Neuronal stem cell (in vitro differentiated cells): ENCODE results near the gene TSPAN2.

Source experiments
- DNase-seq: peaks from one replicate; pipeline ENCODE4 v3.0.0-alpha.2; 2013; ENCODE audit warnings: low spot score
- H2AFZ ChIP-seq: one replicate; pipeline ENCODE4 v1.6.1; 2013; ENCODE audit warnings: mild to moderate bottlenecking, low read length, inconsistent platforms
- H2AK5ac ChIP-seq: 2 replicates; pipeline ENCODE4 v1.6.1; 2013; ENCODE audit warnings: low read depth, mild to moderate bottlenecking, inconsistent platforms, low read length, moderate library complexity, mixed read lengths
- H2BK120ac ChIP-seq: 2 replicates; pipeline ENCODE4 v1.6.1; 2013; ENCODE audit warnings: low read depth, mild to moderate bottlenecking, inconsistent platforms, low read length, moderate library complexity, mixed read lengths
- H2BK12ac ChIP-seq: one replicate; pipeline ENCODE4 v1.6.1; 2013; ENCODE audit warnings: low read length, inconsistent platforms
- H2BK15ac ChIP-seq: 2 replicates; pipeline ENCODE4 v1.6.1; 2013; ENCODE audit warnings: mild to moderate bottlenecking, low read length, inconsistent platforms, mixed read lengths
- H2BK5ac ChIP-seq: one replicate; pipeline ENCODE4 v1.6.1; 2013; ENCODE audit warnings: inconsistent platforms, mild to moderate bottlenecking, low read length, moderate library complexity
- H3K14ac ChIP-seq: one replicate; pipeline ENCODE4 v1.6.1; 2013; ENCODE audit warnings: low read length, inconsistent platforms
- H3K18ac ChIP-seq: 2 replicates; pipeline ENCODE4 v1.6.1; 2013; ENCODE audit warnings: low read length, inconsistent platforms
- H3K23ac ChIP-seq: 2 replicates; pipeline ENCODE4 v1.6.1; 2013; ENCODE audit warnings: low read depth, mild to moderate bottlenecking, mixed read lengths, low read length, inconsistent platforms; ENCODE audit not compliant: poor library complexity
- H3K27ac ChIP-seq: replicated peaks from 3 replicates; pipeline ENCODE4 v1.5.1; 2013; ENCODE audit warnings: low read length, inconsistent platforms
- H3K27me3 ChIP-seq, 3 experiments: 2 replicates each; pipeline ENCODE4 v1.6.1; 2013; ENCODE audit warnings: low read length in 3 of 3, mild to moderate bottlenecking in 2 of 3, inconsistent platforms in 1 of 3, low read depth in 1 of 3, mixed read lengths in 1 of 3, moderate library complexity in 1 of 3; ENCODE audit not compliant: control insufficient read depth in 3 of 3, insufficient read depth in 3 of 3
- H3K36me3 ChIP-seq, 2 donors: replicated peaks in 1 of 2; 2 replicates each; pipeline ENCODE4 v1.6.1; 2013; ENCODE audit warnings: low read length in 2 of 2; ENCODE audit not compliant: control insufficient read depth in 2 of 2, insufficient read depth in 2 of 2
- H3K4ac ChIP-seq: 2 replicates; pipeline ENCODE4 v1.6.1; 2013; ENCODE audit warnings: inconsistent platforms, mild to moderate bottlenecking, low read length, moderate library complexity
- H3K4me1 ChIP-seq, 2 donors: 1 replicate in 1 of 2; 2 replicates in 1 of 2; pipeline ENCODE4 v1.6.1; 2013; ENCODE audit warnings: low read length in 2 of 2, low read depth in 1 of 2; ENCODE audit not compliant: control insufficient read depth in 2 of 2, insufficient read depth in 1 of 2
- H3K4me2 ChIP-seq: one replicate; pipeline ENCODE4 v1.6.1; 2013; ENCODE audit warnings: mild to moderate bottlenecking, low read length, inconsistent platforms; ENCODE audit not compliant: insufficient read depth, poor library complexity, severe bottlenecking
- H3K4me3 ChIP-seq, 2 donors: 2 replicates each; pipeline ENCODE4 v1.5.1; 2013; ENCODE audit warnings: low read length in 2 of 2, mild to moderate bottlenecking in 2 of 2, inconsistent platforms in 1 of 2, moderate library complexity in 1 of 2
- H3K79me1 ChIP-seq: one replicate; pipeline ENCODE4 v1.6.1; 2013; ENCODE audit warnings: low read depth, mild to moderate bottlenecking, inconsistent platforms, low read length, moderate library complexity
- H3K9ac ChIP-seq: one replicate; pipeline ENCODE4 v1.6.1; 2013; ENCODE audit warnings: mild to moderate bottlenecking, low read depth, low read length, inconsistent platforms; ENCODE audit not compliant: poor library complexity
- H3K9me3 ChIP-seq, 2 donors: replicated peaks in 1 of 2; 2 replicates each; pipeline versions ENCODE3 to v1.6.1; 2013; ENCODE audit warnings: low read length in 2 of 2, mild to moderate bottlenecking in 2 of 2, inconsistent platforms in 1 of 2, low read depth in 1 of 2, mixed read lengths in 1 of 2, moderate library complexity in 1 of 2; ENCODE audit not compliant: control insufficient read depth in 2 of 2, insufficient read depth in 1 of 2
- H4K8ac ChIP-seq: one replicate; pipeline ENCODE4 v1.6.1; 2013; ENCODE audit warnings: low read depth, mild to moderate bottlenecking, inconsistent platforms, low read length, moderate library complexity
- H4K91ac ChIP-seq: one replicate; pipeline ENCODE4 v1.6.1; 2013; ENCODE audit warnings: low read length, low read depth, mild to moderate bottlenecking, inconsistent platforms; ENCODE audit not compliant: poor library complexity
- WGBS, 2 donors: extraction: QIAGEN DNeasy Blood & Tissue Kit; methylation state at CpG; one replicate each; pipeline ENCODE4 v1.1.7; 2013; ENCODE audit warnings: missing lambda C conversion rate in 2 of 2, mixed read lengths in 1 of 2; ENCODE audit not compliant: insufficient read length in 2 of 2, insufficient replicate concordance in 1 of 2; ENCODE audit errors: extremely low coverage in 2 of 2; 5-methylcytosine and 5-hydroxymethylcytosine counted together

The TSPAN2 gene

DNA sequence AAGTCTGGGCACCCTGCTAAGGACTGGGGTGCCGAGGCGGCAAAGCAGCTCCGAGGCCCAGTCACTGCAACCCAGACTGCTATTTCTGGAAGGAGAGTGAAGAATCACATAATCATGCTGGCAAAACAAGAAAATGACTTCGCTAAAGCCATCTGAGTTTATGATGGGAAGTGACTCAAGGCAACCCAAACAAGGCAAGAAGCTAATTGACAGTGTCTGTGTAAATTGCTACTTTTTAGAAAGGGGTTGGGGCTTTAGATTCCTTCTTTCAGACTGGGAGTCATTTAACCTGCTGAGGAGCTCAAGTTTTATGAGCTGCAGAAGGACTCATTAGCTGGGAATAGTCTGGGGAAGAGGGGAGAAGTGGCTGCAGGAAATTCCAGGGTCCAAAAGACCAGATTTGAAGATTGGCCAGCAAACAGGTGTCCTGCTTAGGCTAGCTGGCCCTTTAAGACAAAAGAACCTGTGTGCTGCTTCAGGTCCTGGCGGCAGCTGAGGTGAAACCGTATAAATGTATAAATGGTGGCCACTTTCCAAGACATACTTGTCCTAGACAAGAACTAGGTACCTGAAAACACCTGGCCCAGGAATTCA is 31.5 kb downstream of the TSPAN2 start:
- no CpG with 5 or more reads among the region's 6 CpGs for WGBS, 2 donors
- Histone ChIP-seq H2AFZ (no peak overlapping the region), H2AK5ac (no peak overlapping the region), H3K9me3 (no peaks in the 10 kb centered on the region), H2BK15ac (no peak overlapping the region), H4K91ac (no peak overlapping the region), H3K9ac (no peak overlapping the region), H2BK12ac (no peak overlapping the region), H3K23ac (no peak overlapping the region), H3K27me3 (no peaks in the 10 kb centered on the region), H3K18ac (no peak overlapping the region), H3K4ac (no peak overlapping the region), H3K79me1 (no peaks in the 10 kb centered on the region), H2BK120ac (no peak overlapping the region), H3K36me3 (peaks cover 0 to 2% of the 10 kb centered on the region in 2 donors), H3K4me1 (peaks cover 13 to 20% of the 10 kb centered on the region in 2 donors), H3K4me2 (no peak overlapping the region), H3K4me3 (no peak overlapping the region), H3K14ac (no peak overlapping the region), H4K8ac (no peak overlapping the region), H3K27ac (peak overlapping the region; percentile 43), H2BK5ac (no peak overlapping the region)
- DNase-seq: no peak

- peak overlapping the region; percentile 71 for H2AFZ ChIP-seq
- H4K91ac ChIP-seq: no peak overlapping the region
- H2BK120ac ChIP-seq: no peak overlapping the region
- H3K27me3 ChIP-seq: no peaks in the 10 kb centered on the region
- no peaks in the 10 kb centered on the region for H3K9me3 ChIP-seq
- H3K4ac ChIP-seq: no peak overlapping the region
- no peak overlapping the region for H3K9ac ChIP-seq
- H3K18ac ChIP-seq: peak overlapping the region; percentile 83
- peaks cover 0 to 2% of the 10 kb centered on the region in 2 donors for H3K36me3 ChIP-seq
- H3K4me3 ChIP-seq: peak overlapping the region in 1 of 2 donors; percentile 18
- H3K4me2 ChIP-seq: peak overlapping the region; percentile 40
- no CpG with 5 or more reads among the region's 9 CpGs for WGBS, 2 donors
- H3K4me1 ChIP-seq: peaks cover 13 to 20% of the 10 kb centered on the region in 2 donors
- no peak overlapping the region for H3K14ac ChIP-seq
- no peak overlapping the region for H2AK5ac ChIP-seq
- H3K23ac ChIP-seq: no peak overlapping the region
- H3K79me1 ChIP-seq: peaks cover 2% of the 10 kb centered on the region
- H3K27ac ChIP-seq: peak overlapping the region; percentile 88
- H2BK15ac ChIP-seq: no peak overlapping the region
- DNase-seq: peak; percentile 81
- no peak overlapping the region for H4K8ac ChIP-seq
- no peak overlapping the region for H2BK5ac ChIP-seq
- H2BK12ac ChIP-seq: peak overlapping the region; percentile 24
Observed at GRCh38 chr1:115056395-115056798, 32.9 kb downstream of the TSPAN2 start.

DNA sequence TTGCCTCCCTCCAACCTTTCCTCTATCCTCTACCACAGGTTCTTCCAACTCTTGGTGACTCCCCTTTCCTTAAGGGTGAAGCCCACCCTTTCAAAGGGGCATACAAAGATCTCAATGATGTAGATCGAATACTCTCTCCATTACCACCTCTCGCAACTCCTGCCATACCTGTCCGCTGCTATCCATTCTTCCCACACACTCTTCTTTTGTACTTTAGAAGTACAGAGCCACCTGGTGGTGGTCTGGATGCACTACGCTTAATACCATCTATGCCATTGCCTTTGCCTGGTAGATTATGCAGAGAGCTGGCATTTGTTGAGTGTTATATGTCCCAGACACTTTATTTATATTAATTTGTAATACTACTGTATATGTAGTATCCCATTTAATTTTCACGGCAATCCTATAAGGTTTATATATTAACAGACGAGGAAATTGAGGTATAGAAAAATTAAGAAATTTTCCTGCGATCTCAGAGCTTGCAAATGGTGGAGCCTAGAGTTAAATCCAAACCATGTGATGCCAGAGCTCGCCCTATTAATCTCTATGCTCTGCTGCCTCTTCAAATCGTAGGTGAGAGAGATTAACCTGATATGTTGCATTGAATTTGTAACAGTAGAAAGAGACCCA is 36.7 kb downstream of the TSPAN2 start:
- H3K14ac ChIP-seq: no peak overlapping the region
- DNase-seq: peak; percentile 30
- no peak overlapping the region for H3K4ac ChIP-seq
- no peak overlapping the region for H3K23ac ChIP-seq
- no peak overlapping the region for H3K27ac ChIP-seq
- no peak overlapping the region for H3K4me2 ChIP-seq
- peaks cover 0 to 3% of the 10 kb centered on the region in 2 donors for H3K36me3 ChIP-seq
- no peak overlapping the region for H4K91ac ChIP-seq
- H4K8ac ChIP-seq: no peak overlapping the region
- no peaks in the 10 kb centered on the region for H3K9me3 ChIP-seq
- H2BK120ac ChIP-seq: no peak overlapping the region
- no peak overlapping the region for H2BK15ac ChIP-seq
- H3K4me1 ChIP-seq: peaks cover 13% of the 10 kb centered on the region in 2 donors
- peaks cover 0 to 8% (median 0%) of the 10 kb centered on the region in 3 experiments for H3K27me3 ChIP-seq
- H3K18ac ChIP-seq: no peak overlapping the region
- H3K9ac ChIP-seq: no peak overlapping the region
- H2BK12ac ChIP-seq: no peak overlapping the region
- H2AK5ac ChIP-seq: no peak overlapping the region
- no peak overlapping the region for H2AFZ ChIP-seq
- no peak overlapping the region for H3K4me3 ChIP-seq
- H3K79me1 ChIP-seq: peaks cover 2% of the 10 kb centered on the region
- H2BK5ac ChIP-seq: no peak overlapping the region
- WGBS, 2 donors: no CpG with 5 or more reads among the region's 9 CpGs

- H4K8ac ChIP-seq: no peak overlapping the region
- no peak overlapping the region for H3K27ac ChIP-seq
- peaks cover 0 to 8% (median 0%) of the 10 kb centered on the region in 3 experiments for H3K27me3 ChIP-seq
- H3K36me3 ChIP-seq: peaks cover 0 to 3% of the 10 kb centered on the region in 2 donors
- peaks cover 6 to 13% of the 10 kb centered on the region in 2 donors for H3K4me1 ChIP-seq
- no peak overlapping the region for H3K18ac ChIP-seq
- peaks cover 2% of the 10 kb centered on the region for H3K79me1 ChIP-seq
- H3K14ac ChIP-seq: no peak overlapping the region
- WGBS, 2 donors: no CpG with 5 or more reads among the region's 5 CpGs
- H3K4me3 ChIP-seq: no peak overlapping the region
- no peak overlapping the region for H2AFZ ChIP-seq
- no peak overlapping the region for H2BK120ac ChIP-seq
- no peak for DNase-seq
- H3K4ac ChIP-seq: no peak overlapping the region
- H2BK5ac ChIP-seq: no peak overlapping the region
- no peak overlapping the region for H2BK12ac ChIP-seq
- H3K9me3 ChIP-seq: no peaks in the 10 kb centered on the region
- no peak overlapping the region for H2BK15ac ChIP-seq
- no peak overlapping the region for H3K4me2 ChIP-seq
- H4K91ac ChIP-seq: no peak overlapping the region
- no peak overlapping the region for H2AK5ac ChIP-seq
- H3K23ac ChIP-seq: no peak overlapping the region
- no peak overlapping the region for H3K9ac ChIP-seq
Observed at GRCh38 chr1:115051850-115052249, 37.5 kb downstream of the TSPAN2 start.
